Chondrocyte (in vitro differentiated cells): ENCODE results near the gene ST6GALNAC4. TPM values are rescaled to one million over a fixed set of nuclear protein-coding genes. Genes with fewer than 3 reads are reported as not detected.

Experiments used
- DNase-seq: peaks from one replicate; pipeline ENCODE4 v3.0.0; 2021; ENCODE audit warnings: mixed read lengths, low spot score
- H3K27ac Mint-ChIP-seq: one replicate; pipeline ENCODE4 v1.8.0; 2021; ENCODE audit warnings: mild to moderate bottlenecking, moderate library complexity, mixed read lengths; ENCODE audit not compliant: unreplicated experiment
- H3K27me3 Mint-ChIP-seq: 2 replicates; pipeline ENCODE4 v1.8.0; 2021; ENCODE audit warnings: low read depth, mixed read lengths
- H3K36me3 Mint-ChIP-seq: 2 replicates; pipeline ENCODE4 v1.8.0; 2021; ENCODE audit warnings: low read depth, mixed read lengths
- H3K4me1 Mint-ChIP-seq: 2 replicates; pipeline ENCODE4 v1.8.0; 2021; ENCODE audit warnings: low read depth, mild to moderate bottlenecking, mixed read lengths
- H3K4me3 Mint-ChIP-seq: one replicate; pipeline ENCODE4 v1.8.0; 2021; ENCODE audit warnings: mild to moderate bottlenecking, moderate library complexity, mixed read lengths; ENCODE audit not compliant: unreplicated experiment
- H3K9me3 Mint-ChIP-seq: 2 replicates; pipeline ENCODE4 v1.8.0; 2021; ENCODE audit warnings: low read depth, mixed read lengths
- CTCF ChIP-seq: fragments of 200-600 bp; sonication (generic); IDR thresholded peaks from 2 replicates; pipeline ENCODE4 v1.5.0; 2021; ENCODE audit warnings: antibody characterized with exemption, mild to moderate bottlenecking, moderate library complexity
- total RNA-seq: library from RNA; stranded (reverse); gene quantifications from 3 replicates; pipeline ENCODE4 v1.2.1, GENCODE V29; 2021

The ST6GALNAC4 gene
- total RNA-seq, 1 donor from 2014 or later = 25.5 TPM

- no peak overlapping the region for H3K4me3 Mint-ChIP-seq
- no peaks in the 10 kb centered on the region for H3K9me3 Mint-ChIP-seq
- H3K4me1 Mint-ChIP-seq = peaks cover 37% of the 10 kb centered on the region
- no peak for DNase-seq
- H3K27ac Mint-ChIP-seq = no peak overlapping the region
- no peaks in the 10 kb centered on the region for H3K27me3 Mint-ChIP-seq
- peaks cover 3% of the 10 kb centered on the region for H3K36me3 Mint-ChIP-seq
- TF ChIP-seq CTCF = no peak
These were observed 33.9 kb upstream of the ST6GALNAC4 start for GRCh38 chr9:127950513-127951289.

DNA sequence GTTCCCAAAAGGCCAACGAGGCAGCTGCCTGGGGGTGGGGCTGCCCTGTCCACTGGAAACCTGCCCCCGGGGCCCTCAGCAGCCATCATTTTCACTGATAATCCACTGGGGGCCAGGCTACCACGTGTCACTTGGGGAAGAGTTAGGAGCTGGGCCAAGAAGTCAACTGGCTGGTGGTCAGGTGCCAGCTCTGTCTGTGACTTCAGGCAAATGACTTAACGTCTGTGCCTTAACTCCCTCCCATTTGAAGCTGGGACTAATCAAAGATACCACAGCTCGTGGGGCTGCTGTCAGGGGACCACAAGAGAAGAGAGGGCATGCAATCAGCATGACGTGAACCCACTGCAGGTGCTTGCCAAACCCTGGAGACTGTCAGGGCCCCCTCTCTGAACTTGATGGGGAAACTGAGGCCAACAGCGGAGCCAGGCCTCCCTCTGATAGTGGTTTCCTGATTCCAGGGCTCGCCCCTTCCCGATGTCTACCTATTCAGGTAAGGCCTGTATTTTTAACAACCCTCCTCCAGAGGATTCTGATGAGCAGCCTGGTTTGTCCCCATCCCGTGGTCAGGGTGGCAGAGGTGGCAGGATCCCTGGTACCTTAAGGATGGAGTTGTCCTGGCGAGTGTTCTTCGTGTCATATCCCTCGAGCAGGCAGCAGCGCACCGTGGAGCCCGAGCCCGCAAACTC is 33.1 kb upstream of the ST6GALNAC4 start:
- Mint-ChIP-seq H3K36me3 (peaks cover 4% of the 10 kb centered on the region), H3K27me3 (no peaks in the 10 kb centered on the region), H3K27ac (peak overlapping the region; percentile 51), H3K4me3 (no peak overlapping the region), H3K9me3 (no peaks in the 10 kb centered on the region), H3K4me1 (peaks cover 30% of the 10 kb centered on the region)
- DNase-seq = no peak
- TF ChIP-seq CTCF = no peak

DNA sequence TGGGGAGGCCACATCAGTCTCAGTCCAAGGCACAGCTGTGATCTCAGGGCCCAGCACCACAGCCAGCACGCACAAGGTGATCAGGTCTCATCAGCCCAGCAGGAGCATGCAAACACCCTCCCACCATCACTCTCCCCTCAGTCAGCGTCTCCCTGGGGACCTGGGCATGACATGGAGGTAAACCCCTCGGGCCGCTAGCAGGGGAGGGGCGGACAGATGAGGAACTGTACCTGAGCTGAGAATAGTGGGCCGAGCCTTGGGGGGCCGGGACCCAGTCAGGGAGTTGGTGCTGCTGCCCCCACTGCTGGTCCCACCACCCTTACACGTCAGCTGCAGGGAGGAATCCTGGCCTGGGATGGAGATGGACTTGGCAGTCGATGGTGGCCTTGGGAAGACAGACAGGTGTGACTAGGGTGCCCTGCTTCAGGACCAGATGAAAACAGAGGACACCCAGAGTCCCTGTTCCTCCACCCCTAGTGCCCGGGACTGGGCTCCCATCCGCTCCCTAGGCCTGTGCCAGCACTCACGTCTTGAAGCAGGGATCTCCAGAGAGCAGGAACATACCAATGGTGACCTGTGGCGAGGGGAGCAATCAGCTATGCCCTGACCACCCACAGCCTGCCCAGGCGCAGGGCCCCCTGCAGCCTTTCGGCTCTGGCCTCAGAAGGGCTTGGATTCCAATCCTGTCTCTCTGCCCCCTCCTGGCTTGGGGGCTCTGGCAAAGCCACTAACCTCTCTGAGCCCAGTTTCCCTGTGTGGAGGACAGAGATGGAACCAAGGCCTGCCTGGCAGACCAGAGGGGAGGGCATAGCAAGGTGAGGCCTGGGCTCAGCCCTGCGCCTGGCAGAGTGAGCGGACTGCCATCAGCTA is 31.2 kb upstream of the ST6GALNAC4 start:
- no peak overlapping the region for H3K27ac Mint-ChIP-seq
- H3K9me3 Mint-ChIP-seq = no peaks in the 10 kb centered on the region
- no peak for TF ChIP-seq CTCF
- DNase-seq = no peak
- H3K4me3 Mint-ChIP-seq = no peak overlapping the region
- H3K36me3 Mint-ChIP-seq = peaks cover 11% of the 10 kb centered on the region
- peaks cover 28% of the 10 kb centered on the region for H3K4me1 Mint-ChIP-seq
- no peaks in the 10 kb centered on the region for H3K27me3 Mint-ChIP-seq

DNA sequence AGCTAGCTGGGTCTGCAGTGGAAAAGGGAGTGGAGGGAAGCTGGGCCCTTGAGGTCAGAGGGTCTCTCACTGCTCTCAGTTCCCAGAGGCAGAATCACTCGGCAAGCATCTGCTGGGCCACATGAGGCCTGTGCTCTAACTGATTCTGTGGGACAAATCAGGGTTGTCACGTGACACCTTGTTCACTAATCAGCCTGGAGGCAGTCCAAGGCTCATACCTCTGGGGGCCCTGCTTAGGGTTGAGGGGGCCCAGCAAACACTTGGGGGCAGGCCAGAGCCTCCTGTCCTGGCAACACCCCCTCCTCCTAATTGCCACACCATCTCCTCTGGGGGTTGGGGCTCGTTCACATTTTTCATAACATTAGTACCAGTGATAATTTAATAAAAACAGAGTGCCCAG is 29.9 kb upstream of the ST6GALNAC4 start:
- Mint-ChIP-seq H3K9me3 (no peaks in the 10 kb centered on the region), H3K4me3 (no peak overlapping the region), H3K27ac (no peak overlapping the region), H3K36me3 (peaks cover 18% of the 10 kb centered on the region), H3K4me1 (peaks cover 25% of the 10 kb centered on the region), H3K27me3 (no peaks in the 10 kb centered on the region)
- TF ChIP-seq CTCF = no peak
- no peak for DNase-seq

- Mint-ChIP-seq H3K4me1 (peaks cover 21% of the 10 kb centered on the region), H3K9me3 (no peaks in the 10 kb centered on the region), H3K27ac (no peak overlapping the region), H3K27me3 (no peaks in the 10 kb centered on the region), H3K36me3 (peaks cover 18% of the 10 kb centered on the region), H3K4me3 (no peak overlapping the region)
- no peak for TF ChIP-seq CTCF
- DNase-seq = no peak
These were observed 29.1 kb upstream of the ST6GALNAC4 start for GRCh38 chr9:127945942-127946341.
